MG63 (cell line): ENCODE data around the gene REXO5. TPM values are rescaled to one million over a fixed set of nuclear protein-coding genes. Genes with fewer than 3 reads are reported as not detected.

Source experiments
- DNase-seq: peaks from one replicate; pipeline ENCODE4 v3.0.0-alpha.2; 2020
- H3K27me3 ChIP-seq: fragments of 250-450 bp; sonication (Bioruptor Pico); 2 replicates; pipeline ENCODE4 v1.5.1; 2020; ENCODE audit warnings: mild to moderate bottlenecking, moderate library complexity
- H3K36me3 ChIP-seq: fragments of 250-450 bp; sonication (Bioruptor Pico); 2 replicates; pipeline ENCODE4 v1.5.1; 2020; ENCODE audit warnings: mild to moderate bottlenecking, moderate library complexity
- H3K4me3 ChIP-seq: fragments of 250-450 bp; sonication (Bioruptor Pico); 2 replicates; pipeline ENCODE4 v1.5.1; 2020; ENCODE audit warnings: mild to moderate bottlenecking, moderate library complexity
- H3K9me3 ChIP-seq: fragments of 250-450 bp; sonication (Bioruptor Pico); 2 replicates; pipeline ENCODE4 v1.5.1; 2020; ENCODE audit warnings: mild to moderate bottlenecking, moderate library complexity
- total RNA-seq: library from RNA; depleted of rRNA; stranded (reverse); fragments of >200 nt; shearing (Covaris generic); gene quantifications from 2 replicates; pipeline ENCODE4 v1.2.3, GENCODE V29; 2014; ENCODE audit warnings: low replicate concordance

The REXO5 gene
- total RNA-seq, 1 experiment from 2014 or later: 16.2 TPM

- no peak for DNase-seq
- Histone ChIP-seq H3K9me3 (no peaks in the 10 kb centered on the region; the same call in 1 of the 2 replicates), H3K27me3 (no peaks in the 10 kb centered on the region), H3K4me3 (no peak overlapping the region), H3K36me3 (peaks cover 50% of the 10 kb centered on the region)
Measured at GRCh38 chr16:20829536-20829935, 23.2 kb downstream of the REXO5 start.

GRCh38 chr16:20830372-20830771 lies 24.0 kb downstream of the REXO5 start:
- no peak for DNase-seq
- Histone ChIP-seq H3K4me3 (no peak overlapping the region), H3K36me3 (peaks cover 54% of the 10 kb centered on the region)

GRCh38 chr16:20833086-20833485 lies 26.8 kb downstream of the REXO5 start:
- H3K36me3 ChIP-seq: peaks cover 44% of the 10 kb centered on the region
- peak; percentile 8 for DNase-seq
- no peaks in the 10 kb centered on the region for H3K27me3 ChIP-seq
- H3K4me3 ChIP-seq: no peak overlapping the region
- peaks cover 5% of the 10 kb centered on the region for H3K9me3 ChIP-seq

More at GRCh38 chr16:20830372-20830771, 24.0 kb downstream of the REXO5 start:
- H3K27me3 ChIP-seq: no peaks in the 10 kb centered on the region
- H3K9me3 ChIP-seq: no peaks in the 10 kb centered on the region; the same call in 1 of the 2 replicates

DNA sequence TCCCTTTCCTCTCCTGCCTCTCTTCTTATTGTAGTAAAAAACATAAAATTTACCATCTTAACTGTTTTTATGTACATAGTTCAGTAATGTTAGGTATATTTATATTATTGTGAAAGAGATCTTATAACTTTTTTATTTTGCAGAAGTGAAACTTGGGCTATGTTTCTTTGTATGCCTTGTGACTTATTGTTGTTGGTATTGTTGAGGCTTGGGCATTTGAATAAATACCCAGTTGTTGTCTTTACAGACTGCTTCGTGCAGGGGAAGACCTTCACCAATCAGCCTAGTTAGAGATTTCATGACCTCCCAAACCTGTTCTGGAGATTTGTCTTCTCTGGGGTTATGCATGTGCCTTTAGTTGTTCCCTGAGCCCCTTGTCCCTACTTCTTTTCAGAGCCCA lies 31.9 kb downstream of the REXO5 start:
- Histone ChIP-seq H3K36me3 (peaks cover 46% of the 10 kb centered on the region), H3K4me3 (no peak overlapping the region), H3K9me3 (peaks cover 5% of the 10 kb centered on the region), H3K27me3 (no peaks in the 10 kb centered on the region)
- DNase-seq: no peak

GRCh38 chr16:20839504-20839903 lies 33.2 kb downstream of the REXO5 start:
- H3K9me3 ChIP-seq: peaks cover 5% of the 10 kb centered on the region
- peaks cover 39% of the 10 kb centered on the region for H3K36me3 ChIP-seq
- H3K4me3 ChIP-seq: no peak overlapping the region
- DNase-seq: no peak
- no peaks in the 10 kb centered on the region for H3K27me3 ChIP-seq

- no peaks in the 10 kb centered on the region for H3K27me3 ChIP-seq
- H3K4me3 ChIP-seq: no peak overlapping the region
- DNase-seq: no peak
- no peaks in the 10 kb centered on the region for H3K9me3 ChIP-seq
- H3K36me3 ChIP-seq: peaks cover 38% of the 10 kb centered on the region
Measured at GRCh38 chr16:20844054-20844453, 37.7 kb downstream of the REXO5 start.

DNA sequence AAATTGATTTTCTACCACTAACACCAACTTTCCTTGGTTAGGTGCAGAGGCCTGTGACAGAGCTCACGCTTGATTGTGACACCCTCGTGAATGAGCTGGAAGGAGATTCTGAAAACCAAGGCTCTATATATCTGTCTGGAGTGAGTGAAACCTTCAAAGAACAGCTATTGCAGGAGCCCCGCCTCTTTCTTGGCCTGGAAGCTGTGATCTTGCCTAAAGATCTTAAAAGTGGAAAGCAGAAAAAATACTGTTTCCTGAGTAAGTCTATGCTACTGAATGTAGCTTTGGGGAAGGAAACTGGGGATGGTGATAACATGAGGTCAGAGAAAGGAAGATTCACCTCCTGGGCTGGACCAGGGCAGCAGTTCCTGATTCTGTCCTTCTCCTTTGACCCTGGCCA lies 38.3 kb downstream of the REXO5 start:
- Histone ChIP-seq H3K4me3 (no peak overlapping the region), H3K27me3 (no peaks in the 10 kb centered on the region), H3K9me3 (no peaks in the 10 kb centered on the region), H3K36me3 (peaks cover 43% of the 10 kb centered on the region)
- DNase-seq: no peak

- peaks cover 54% of the 10 kb centered on the region for H3K36me3 ChIP-seq
- no peak for DNase-seq
- no peaks in the 10 kb centered on the region for H3K27me3 ChIP-seq
- H3K9me3 ChIP-seq: no peaks in the 10 kb centered on the region
- no peak overlapping the region for H3K4me3 ChIP-seq
Measured at GRCh38 chr16:20846030-20846429, 39.7 kb downstream of the REXO5 start.

DNA sequence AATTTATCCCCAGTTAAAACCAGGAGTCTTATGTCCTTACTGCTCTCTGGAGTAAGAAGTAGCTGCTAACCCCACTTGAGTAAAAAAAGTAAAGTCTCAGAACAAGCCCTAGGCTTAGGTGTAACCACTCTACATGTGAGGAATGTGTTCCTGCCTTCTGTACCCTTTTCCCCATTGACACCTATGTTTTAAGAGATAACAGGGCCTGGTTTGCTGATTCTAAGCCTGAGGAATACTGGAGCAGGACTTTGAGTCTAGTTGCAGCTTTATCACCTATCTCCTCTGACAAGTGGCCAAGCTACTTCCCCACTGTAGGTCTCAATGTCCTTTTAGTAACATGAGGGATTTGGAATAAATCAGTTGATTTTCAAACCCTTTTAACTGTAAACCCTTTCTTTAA lies 40.2 kb downstream of the REXO5 start:
- peaks cover 59% of the 10 kb centered on the region for H3K36me3 ChIP-seq

DNA sequence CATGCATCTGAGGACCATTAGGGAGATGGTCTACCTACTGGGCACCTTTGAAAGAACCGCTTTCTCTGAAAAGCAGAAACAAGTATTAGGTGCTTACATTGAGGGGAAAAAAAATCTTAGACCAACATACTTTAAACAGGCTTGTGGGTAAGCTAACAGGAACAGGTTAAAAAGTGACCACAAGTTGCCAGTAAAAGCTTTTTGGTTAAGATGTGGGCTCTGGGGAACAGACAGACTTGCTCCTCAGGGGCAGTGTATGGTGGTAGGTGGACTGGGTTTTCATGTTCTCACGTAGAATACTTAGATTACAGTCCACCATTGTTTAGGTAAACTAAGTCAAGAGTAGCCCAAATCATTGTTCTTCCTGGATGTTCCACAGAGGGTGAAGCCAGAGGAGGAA lies 41.2 kb downstream of the REXO5 start:
- Histone ChIP-seq H3K9me3 (no peaks in the 10 kb centered on the region), H3K36me3 (peaks cover 57% of the 10 kb centered on the region), H3K27me3 (no peaks in the 10 kb centered on the region), H3K4me3 (no peak overlapping the region)
- DNase-seq: no peak

More for the DNA sequence above, 40.2 kb downstream of the REXO5 start:
- no peak overlapping the region for H3K4me3 ChIP-seq
- DNase-seq: no peak
- no peaks in the 10 kb centered on the region for H3K27me3 ChIP-seq
- H3K9me3 ChIP-seq: no peaks in the 10 kb centered on the region

- H3K9me3 ChIP-seq: no peaks in the 10 kb centered on the region
Measured at GRCh38 chr16:20849589-20850390, 43.5 kb downstream of the REXO5 start.

DNA sequence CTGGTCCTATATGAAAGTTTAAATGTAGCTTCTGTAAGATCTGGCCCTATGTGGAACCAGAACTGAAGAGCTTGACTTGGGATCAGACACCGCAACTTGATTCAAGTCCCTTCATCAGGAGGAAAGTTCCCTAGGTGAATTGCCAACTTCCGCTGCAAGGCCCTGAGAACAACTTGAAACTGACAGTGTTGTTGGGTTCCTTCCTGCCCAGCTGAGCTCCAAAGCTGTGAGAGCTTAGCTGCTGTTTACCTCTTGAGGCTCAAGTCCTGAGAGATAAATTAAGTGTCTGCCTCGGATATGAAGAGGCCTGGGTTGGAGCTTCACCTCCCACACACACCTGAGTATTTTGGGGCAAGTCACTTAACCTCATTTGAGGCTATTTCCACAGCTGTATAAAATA lies 44.7 kb downstream of the REXO5 start:
- H3K36me3 ChIP-seq: peaks cover 67% of the 10 kb centered on the region
- DNase-seq: no peak
- no peaks in the 10 kb centered on the region for H3K9me3 ChIP-seq
- no peak overlapping the region for H3K4me3 ChIP-seq
- no peaks in the 10 kb centered on the region for H3K27me3 ChIP-seq

More at GRCh38 chr16:20849589-20850390, 43.5 kb downstream of the REXO5 start:
- no peak overlapping the region for H3K4me3 ChIP-seq
- peaks cover 58% of the 10 kb centered on the region for H3K36me3 ChIP-seq
- peak; percentile 42 for DNase-seq
- no peaks in the 10 kb centered on the region for H3K27me3 ChIP-seq

DNA sequence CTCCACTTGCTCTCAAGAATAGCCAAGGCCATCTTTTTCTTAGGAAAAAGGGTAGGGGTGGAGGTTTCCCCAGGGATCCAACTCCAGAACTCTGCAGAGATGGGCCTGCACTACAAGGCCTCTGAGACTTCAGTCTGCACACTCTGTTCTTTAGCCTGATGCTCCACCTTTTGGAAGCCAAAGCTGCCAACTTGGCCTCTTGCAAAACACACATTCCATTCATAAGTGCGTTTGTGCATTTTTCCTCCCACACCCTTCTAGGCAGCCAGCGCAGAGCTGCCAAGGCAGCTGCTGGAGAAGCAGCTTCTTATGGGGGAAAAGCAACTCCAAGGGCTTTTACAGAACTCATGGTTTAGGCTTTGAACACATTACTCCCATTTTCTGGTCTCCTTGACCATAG lies 45.3 kb downstream of the REXO5 start:
- Histone ChIP-seq H3K36me3 (peaks cover 67% of the 10 kb centered on the region), H3K27me3 (no peaks in the 10 kb centered on the region), H3K4me3 (no peak overlapping the region), H3K9me3 (no peaks in the 10 kb centered on the region)
- DNase-seq: peak; percentile 92

- peaks cover 72% of the 10 kb centered on the region for H3K36me3 ChIP-seq
- no peaks in the 10 kb centered on the region for H3K27me3 ChIP-seq
- no peaks in the 10 kb centered on the region for H3K9me3 ChIP-seq
- DNase-seq: no peak
- H3K4me3 ChIP-seq: no peak overlapping the region
Measured at GRCh38 chr16:20853143-20853542, 46.8 kb downstream of the REXO5 start.

- Histone ChIP-seq H3K36me3 (peaks cover 65% of the 10 kb centered on the region), H3K9me3 (no peaks in the 10 kb centered on the region), H3K4me3 (no peak overlapping the region), H3K27me3 (no peaks in the 10 kb centered on the region)
- DNase-seq: no peak
Measured at GRCh38 chr16:20853981-20854620, 47.8 kb downstream of the REXO5 start.

GRCh38 chr16:20854963-20855362 lies 48.6 kb downstream of the REXO5 start:
- H3K9me3 ChIP-seq: no peaks in the 10 kb centered on the region
- H3K4me3 ChIP-seq: no peak overlapping the region
- no peaks in the 10 kb centered on the region for H3K27me3 ChIP-seq
- H3K36me3 ChIP-seq: peaks cover 62% of the 10 kb centered on the region
- no peak for DNase-seq

GRCh38 chr16:20857281-20857680 lies 51.0 kb downstream of the REXO5 start:
- Histone ChIP-seq H3K4me3 (no peak overlapping the region), H3K36me3 (peaks cover 64% of the 10 kb centered on the region), H3K27me3 (no peaks in the 10 kb centered on the region), H3K9me3 (no peaks in the 10 kb centered on the region)
- no peak for DNase-seq

DNA sequence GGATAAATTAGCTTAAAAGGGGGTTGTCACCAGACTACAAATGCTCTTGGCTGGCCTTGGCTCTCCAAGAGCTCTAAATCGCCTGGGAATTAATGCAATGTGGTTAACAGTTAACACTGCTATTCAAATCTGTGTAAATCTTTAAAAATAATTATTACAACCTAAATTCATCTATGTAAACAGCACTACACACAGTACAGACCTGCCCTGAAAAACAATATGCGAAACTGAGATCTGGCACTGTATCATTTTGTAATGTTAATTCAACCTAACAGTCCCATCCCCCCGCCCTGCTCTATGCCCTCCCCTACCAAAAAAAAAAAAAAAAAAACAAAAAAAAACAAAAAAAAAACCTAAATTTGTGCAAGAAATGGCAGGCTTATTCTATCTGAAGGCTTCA lies 52.9 kb downstream of the REXO5 start:
- no peaks in the 10 kb centered on the region for H3K9me3 ChIP-seq
- H3K27me3 ChIP-seq: no peaks in the 10 kb centered on the region
- no peak for DNase-seq
- H3K4me3 ChIP-seq: no peak overlapping the region
- H3K36me3 ChIP-seq: peaks cover 60% of the 10 kb centered on the region
